ENCODE data around the gene CDH11.

Gene CDH11

DNA sequence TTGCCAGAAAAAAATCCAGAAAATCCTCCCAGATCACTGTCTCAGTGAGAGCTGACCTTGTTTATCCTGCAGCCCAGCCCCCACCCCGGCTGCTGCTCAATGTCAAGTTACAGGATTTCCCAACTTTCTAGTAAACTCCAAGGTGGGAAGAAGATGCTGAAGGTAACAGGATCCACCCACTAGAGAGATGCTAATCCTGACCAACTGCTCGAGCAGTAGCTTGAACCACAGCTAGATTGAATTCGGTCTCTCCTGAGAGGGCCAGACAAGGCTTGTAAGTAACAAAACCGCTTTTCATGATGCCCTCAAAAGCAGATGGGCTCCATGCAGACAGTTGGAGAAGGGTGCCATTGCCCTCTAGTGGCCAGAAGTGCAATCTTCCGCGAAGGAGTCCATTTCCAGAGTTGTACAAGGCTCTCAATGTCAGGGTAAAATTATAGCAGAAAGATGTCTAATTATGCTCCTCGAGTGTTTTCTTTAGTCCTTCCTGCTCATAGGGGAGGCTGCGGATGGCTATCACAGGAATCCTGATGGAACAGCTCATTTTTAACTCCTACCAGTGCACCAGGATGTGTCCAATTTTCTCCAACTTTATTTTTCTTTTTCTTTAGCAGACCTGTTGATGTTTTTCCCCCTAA, 3.9 kb downstream of the CDH11 start:
- peak in 1 of 2 donors; percentile 10 for DNase-seq (ENCODE audit: low read depth in 2 of 2)

DNA sequence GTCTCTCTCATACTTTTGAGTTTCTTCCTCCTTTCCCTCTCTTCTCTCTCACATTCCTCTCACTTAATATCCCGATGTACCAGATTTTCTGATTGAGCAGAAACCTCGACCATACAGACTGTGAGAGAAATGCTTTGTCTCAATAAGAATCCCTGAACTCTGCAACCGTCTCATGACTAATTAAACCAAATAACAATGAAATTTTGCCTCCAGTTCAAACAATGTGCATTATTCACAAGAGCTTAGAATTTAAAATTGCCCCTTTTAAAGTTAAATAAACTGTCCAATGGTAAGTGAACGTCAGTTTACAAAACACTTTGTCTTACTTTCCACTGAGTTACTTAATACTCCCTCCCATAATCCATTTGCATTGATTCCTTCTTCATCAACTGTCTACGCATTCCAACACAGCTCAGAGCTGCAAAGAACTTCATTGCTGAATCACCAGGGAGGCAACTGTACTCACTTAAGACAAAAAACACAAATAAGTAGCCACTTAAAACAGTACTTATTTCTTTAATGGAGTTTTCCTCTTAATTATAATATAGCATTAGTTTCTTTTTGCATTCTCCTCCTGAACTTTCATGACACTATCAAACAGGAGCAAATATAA, 4.9 kb downstream of the CDH11 start:
- no peak for DNase-seq (ENCODE audit: low read depth in 2 of 2)

DNA sequence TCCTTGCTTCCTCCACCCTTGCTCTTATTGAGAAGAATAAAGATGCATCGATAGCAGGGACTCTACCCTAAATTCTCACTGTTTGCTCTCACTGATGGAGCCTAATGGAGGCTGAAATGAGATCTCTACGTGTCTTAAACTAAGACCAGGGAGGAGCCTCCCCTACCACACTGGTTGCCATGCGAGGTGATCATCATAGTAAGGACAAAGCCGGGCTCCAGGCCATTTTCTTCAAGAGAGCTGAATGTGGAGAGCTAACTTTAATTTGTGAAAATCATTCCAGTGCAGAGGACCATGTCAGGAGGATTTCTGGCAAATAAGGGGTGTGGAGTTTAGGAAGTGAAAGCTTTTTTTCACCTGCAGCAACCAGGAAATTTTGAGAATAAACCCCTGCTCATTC, 5.6 kb downstream of the CDH11 start:
- DNase-seq (ENCODE audit: low read depth in 2 of 2): no peak

DNA sequence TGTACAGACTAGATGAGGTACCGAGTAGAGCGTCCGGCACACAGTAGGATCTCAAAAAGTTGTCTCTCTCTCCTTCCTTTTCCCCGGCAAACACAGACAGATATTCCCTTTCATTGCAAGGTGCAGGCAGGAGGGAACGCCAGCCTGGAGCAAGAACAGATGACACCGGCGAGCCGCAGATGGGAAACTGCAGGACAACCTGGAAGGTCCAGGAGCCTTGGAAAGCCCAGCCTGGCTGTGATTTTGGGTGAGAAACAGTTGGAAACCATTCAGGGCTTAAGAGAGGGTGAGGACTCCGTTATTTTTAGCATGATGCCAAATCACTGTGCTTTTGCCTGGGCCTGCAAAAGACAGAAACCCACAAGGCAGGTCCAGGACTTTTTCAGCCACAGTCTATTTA, 7.3 kb downstream of the CDH11 start:
- no peak for DNase-seq (ENCODE audit: low read depth in 2 of 2)

DNA sequence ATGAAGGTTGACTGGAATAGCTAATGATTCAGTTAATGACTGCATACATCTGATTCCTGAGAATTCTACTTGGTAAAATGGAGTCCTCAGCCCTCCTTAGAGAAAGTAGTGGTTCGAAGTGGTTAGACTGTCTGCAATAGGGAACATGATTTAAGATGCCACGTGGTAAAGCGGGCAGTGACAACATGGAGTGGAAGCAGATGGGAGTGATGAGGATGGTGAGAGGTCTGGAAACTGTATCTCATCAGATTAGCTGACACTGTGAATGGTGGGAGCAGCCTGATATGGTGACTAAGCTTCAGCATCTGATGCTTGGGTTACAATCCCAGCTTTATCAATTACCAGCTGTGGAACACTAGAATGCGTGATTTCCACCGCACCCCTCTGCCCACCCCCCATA, 8.4 kb downstream of the CDH11 start:
- no peak for DNase-seq (ENCODE audit: low read depth in 2 of 2)

DNA sequence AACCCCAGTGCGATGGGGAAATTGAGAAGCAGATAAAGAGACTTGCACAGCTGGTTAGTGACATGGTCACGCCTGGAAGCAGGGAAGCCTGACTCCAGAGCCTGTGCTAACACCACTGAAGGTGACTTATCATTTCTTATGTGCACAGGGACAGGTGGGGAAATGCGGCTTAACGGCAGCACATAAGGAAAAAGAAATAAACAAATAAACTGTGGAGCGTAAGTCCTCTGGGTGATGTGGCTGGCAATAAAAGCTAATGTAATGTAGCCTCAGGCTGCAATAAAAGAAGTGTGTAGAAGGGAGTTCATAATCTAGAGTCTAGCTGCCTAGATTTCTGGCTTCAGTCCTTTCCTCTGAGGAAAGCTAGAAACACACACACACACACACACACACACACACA, 10.6 kb downstream of the CDH11 start:
- no peak for DNase-seq (ENCODE audit: low read depth in 2 of 2)

DNA sequence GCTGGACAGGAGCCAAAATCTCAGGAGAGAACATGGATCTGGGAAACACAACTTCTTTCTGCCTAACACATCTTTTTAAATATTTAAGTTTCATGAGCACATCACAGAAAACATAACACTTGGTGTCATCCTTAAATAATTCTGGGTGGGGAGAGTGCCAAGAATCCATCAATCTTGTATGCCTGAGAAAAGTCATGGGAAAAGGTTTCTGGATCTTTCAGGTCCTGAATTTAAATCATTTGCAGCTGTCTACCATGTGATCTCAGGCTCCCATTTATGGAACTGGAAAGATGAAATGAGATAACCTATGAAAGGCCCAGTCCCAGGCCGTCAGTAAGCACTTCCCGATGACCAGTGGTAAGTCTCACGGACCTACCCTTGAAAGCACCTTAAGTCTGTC, 15.1 kb downstream of the CDH11 start:
- DNase-seq (ENCODE audit: low read depth in 2 of 2): no peak

DNA sequence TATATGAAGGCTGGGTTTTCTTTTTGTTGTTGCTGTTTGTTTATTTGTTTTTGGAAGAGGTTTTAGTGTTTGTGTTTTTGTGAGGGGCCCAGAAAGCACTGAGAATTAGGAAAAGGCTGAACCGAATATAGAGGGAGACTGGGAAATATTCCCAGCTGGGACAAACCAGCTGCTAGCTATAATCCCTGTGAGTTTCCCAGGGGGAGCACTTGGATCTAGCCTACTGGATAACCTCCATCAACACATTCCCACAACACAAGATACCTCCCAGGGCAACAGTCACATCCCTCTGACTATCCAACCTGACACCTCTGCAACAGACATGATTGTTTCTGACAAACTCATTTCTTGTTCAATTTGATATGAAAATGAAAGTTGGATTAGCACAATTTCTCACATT, 16.7 kb downstream of the CDH11 start:
- no peak for DNase-seq (ENCODE audit: low read depth in 2 of 2)

DNA sequence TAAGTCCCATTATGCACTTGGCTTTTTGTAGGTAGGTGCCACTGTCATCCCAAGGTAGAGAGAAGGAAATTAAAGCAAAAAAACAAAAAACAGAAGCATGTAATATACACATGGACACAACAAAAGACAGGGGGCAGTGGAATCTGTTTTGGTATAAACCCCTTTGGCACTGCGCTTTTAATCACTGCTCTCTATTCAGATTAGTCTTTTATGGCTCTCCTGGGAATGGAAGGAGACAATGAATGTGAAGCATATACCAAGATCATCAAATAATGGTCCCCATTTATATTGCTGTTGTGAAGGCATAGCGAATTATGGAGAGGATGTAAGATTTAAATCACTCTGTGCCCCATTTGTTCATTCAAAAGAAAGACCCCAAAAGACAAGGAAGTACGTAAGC, 17.4 kb downstream of the CDH11 start:
- DNase-seq (ENCODE audit: low read depth in 2 of 2): no peak

DNA sequence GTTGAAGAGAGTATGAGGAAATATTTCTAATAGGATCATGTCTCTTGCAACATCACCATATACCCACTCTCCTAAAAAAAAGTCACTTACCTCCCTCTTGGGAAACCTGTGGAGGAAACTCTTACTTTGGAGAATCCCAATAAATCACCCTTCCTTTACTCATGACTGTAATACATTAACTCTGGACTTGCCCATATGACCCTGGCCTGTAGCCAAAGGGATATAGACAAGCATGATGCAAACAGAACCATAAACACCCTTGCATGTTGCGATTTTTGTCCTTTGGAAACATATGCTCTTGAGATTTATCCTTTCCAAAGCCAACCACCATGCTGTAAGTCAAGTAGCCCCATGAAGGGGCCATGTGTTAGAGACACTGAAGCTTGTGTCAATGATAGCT, 19.5 kb downstream of the CDH11 start:
- no peak for DNase-seq (ENCODE audit: low read depth in 2 of 2)

DNA sequence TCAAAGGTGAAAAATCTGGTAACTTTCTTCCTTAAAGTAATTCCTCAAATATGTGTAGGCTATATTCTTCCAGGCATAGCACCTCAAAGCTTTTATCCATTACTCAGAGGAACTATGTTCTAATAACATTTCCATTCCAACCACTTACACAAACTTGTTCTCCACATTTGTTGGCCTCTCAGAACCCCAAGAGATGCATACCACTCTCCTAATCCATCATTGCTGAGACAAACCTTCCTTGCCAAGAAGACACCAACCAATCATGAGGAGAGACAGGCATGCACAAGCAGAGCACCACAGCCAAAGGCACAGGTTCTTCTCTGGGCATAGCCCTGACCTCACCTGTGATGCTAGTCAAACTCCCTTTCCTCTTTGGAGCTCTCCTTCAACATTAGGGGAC, 20.9 kb downstream of the CDH11 start:
- DNase-seq (ENCODE audit: low read depth in 2 of 2): no peak

DNA sequence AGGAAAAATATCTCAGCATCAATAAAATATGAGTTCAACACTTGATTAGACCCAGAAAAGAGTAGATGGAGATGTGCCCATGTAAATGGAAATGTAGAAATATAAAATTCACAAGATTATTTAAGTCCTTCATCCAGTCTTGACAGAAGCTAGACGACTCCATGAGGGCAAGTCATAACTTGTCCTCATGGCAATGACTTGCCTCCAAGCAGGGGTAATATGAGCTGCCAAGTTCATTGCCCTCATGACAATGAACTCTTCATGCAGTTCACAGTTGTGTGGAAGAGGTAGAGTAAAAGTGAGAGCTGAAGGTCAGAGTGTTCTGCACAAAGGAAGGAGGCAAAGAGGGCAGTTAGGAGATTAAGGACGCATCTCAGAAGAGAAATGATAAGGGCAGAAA, 22.3 kb downstream of the CDH11 start:
- no peak for DNase-seq (ENCODE audit: low read depth in 2 of 2)

DNA sequence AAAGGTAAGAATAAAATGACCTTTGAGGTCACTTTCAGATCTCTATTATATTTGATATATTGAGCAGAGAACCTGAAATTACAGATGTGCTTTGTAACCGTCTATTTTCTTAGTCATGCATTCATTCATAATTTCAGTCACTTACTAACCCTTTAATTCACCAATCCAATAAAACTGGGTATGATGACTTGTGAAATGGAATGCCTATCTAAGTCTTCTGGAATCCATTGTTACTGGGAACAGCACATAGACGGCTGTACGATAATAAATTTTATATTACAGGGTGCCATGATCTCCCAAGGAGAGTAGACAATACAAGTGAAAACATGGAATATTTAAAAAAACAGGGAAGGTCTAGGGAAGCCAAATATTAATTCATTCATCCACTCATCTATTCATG, 22.9 kb downstream of the CDH11 start:
- no peak for DNase-seq (ENCODE audit: low read depth in 2 of 2)

DNA sequence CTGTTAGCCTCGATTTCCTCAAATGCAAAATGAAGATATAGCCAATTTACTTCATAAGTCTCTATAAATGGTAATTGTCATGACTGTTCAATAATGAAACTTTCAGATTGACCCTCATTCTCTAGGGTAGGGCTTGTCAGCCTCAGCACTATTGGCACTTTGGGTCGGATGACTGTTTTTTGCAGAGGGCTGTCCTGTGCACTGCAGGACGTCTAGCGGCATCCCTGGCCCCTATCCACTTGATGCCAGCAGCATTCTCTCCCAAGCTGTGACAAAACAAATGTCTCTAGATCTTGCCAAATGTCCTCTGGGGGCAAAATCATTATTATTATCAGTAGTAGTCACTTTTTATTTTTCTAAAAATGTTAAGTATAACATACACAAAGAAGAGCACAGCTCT, 24.6 kb downstream of the CDH11 start:
- DNase-seq (ENCODE audit: low read depth in 2 of 2): no peak

DNA sequence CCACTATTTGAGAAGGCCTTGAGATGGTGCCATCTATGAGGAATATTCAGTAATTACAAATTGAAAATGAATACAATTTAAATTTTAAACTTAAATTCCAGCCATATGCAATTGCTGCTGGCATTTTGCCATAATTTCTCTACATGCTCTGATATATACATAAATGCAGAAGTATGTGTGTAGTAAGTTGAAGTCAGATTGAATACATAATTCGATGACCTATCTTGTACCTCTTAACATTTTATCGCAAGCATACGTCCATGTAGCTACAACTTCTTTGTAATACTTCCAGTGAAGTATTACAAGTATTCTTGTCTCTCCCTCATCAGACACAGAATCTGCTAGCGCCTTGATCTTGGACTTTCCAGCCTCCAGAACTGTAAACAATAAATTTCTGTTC, 26.0 kb downstream of the CDH11 start:
- no peak for DNase-seq (ENCODE audit: low read depth in 2 of 2)

DNA sequence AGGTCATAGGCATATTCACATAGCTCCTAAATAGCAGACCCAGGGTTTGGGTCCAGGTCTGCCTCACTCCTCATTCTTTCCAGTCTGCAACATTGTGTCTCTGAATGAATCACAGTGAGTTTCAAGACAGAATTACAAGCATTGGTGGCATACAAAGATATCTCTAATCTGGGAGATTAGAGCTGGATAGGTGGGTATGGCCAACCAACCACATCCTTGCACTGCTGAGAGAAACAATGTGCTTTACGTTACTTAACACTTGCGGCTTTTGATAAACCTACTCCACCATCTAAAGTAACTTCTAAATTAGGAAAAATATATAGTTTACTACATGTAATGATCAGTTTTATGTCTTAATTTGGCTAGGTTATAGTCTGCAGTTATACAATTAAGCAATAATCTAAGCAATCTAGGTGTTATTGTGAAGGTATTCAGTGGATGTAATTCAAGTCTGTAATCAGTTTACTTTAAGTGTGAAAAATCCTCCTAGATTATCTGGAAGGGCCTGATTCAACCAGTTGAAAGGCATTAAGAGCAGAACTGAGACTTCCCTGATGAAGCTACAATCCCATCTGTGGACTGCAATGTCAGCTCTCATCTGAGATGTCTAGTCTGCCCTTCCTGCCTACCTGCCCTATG, 26.7 kb downstream of the CDH11 start:
- no peak for DNase-seq (ENCODE audit: low read depth in 2 of 2)

DNA sequence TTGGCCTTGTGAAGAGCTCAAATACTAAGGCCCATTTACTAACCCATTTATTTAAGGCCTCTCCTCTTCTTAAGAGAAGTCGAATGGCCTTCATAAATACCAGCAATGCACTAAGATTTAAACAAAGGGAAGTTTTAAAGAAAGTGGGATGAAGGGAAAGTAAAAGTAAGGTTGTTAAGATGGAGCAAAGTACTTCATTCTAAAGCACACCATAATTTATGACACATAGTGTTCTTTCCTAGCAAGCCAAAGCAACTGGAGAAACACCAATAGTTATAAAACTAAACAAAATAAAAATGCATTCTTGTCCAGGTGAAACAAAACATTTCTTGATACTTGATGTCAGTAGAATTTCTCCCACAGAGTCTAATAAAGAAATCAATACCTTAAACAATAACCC, 27.9 kb downstream of the CDH11 start:
- no peak for DNase-seq (ENCODE audit: low read depth in 2 of 2)

DNA sequence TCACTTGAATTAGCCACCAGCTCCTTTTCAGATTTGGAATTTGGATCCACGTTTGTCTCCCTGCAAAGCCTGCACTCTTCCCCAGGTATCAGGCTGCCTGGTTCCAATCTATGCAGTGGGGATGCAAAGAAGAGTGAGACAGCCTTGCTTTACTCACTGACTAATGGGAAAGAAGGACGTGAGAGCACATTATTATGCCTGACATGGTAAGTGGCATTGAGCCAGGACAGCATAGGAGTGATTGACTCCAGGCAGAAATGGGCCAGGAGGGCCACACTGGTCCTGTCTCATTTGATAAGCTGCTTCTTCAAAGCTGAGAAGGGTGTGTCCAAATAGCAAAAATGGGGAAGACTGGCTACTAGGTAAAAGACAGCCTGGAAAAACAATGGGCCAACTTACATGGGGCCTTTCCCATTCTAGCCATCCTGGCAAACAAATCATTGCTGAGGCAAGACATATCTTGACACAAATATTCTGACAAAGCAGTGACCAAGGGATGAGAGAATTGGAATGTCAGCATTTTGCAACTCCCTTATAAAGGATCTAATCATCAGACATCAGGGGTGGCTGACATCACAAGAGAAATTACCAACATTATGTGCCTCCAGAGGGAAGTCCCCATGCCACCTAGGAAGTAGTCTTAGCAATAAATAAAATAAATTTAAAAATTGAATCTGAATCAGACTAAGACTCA, 38.6 kb downstream of the CDH11 start:
- no peak for DNase-seq (ENCODE audit: low read depth in 2 of 2)

DNA sequence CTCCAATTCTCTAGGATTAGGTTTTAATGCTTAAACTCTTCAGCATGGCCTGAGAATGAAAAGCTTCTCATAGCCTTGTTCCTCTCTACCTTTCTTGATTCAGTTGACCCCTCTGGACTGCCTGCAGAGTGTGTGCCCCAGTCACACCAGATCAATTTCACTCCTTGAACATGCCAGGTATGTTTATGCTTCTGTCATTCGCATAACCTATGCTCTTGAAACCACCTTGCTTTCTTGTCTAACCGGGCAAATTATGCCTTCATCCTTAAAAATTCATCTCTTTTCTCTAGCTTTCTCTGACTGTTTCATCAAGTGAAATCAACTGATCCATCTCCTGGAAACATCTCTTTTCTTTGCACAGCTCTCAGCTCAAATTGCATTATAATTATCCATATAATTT, 42.3 kb downstream of the CDH11 start:
- no peak for DNase-seq (ENCODE audit: low read depth in 2 of 2)

DNA sequence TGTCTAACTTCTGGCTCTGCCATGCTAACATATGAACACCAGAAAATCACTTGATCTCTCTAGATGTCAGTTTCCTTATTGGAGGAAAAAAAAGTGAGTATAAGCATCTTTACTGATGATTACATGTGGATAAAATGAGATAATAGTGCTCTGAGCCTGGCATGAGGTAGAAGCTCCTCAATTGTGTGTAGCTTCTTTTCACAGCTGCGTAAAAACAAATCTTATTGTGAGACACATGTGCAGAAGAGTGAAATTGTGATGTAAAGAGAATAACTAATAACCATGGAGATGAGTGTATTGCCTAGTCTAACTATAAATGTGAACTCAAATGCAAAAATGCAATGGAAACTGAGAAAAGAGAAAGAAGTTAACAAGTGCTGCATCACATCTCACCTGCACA, 44.7 kb downstream of the CDH11 start:
- no peak for DNase-seq (ENCODE audit: low read depth in 2 of 2)

DNA sequence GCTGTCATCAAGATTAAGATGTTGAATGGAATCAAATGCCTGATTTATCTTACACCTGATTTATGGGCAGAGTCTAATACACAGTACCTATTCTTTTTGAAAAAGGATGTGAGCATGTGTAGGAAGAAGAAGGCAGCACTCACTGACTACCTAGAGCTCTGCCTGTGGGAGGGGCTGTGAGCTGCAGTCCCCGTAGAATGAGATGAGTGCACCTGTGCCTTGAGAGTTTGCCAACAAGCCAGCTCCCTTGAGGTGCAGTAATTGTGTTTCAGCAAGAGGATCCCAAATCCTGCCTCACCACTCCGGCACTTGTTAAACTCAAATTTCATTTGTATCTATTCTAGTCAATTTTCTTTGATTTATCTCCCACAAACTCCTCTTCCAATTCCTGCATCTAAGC, 46.0 kb downstream of the CDH11 start:
- no peak for DNase-seq (ENCODE audit: low read depth in 2 of 2)

DNA sequence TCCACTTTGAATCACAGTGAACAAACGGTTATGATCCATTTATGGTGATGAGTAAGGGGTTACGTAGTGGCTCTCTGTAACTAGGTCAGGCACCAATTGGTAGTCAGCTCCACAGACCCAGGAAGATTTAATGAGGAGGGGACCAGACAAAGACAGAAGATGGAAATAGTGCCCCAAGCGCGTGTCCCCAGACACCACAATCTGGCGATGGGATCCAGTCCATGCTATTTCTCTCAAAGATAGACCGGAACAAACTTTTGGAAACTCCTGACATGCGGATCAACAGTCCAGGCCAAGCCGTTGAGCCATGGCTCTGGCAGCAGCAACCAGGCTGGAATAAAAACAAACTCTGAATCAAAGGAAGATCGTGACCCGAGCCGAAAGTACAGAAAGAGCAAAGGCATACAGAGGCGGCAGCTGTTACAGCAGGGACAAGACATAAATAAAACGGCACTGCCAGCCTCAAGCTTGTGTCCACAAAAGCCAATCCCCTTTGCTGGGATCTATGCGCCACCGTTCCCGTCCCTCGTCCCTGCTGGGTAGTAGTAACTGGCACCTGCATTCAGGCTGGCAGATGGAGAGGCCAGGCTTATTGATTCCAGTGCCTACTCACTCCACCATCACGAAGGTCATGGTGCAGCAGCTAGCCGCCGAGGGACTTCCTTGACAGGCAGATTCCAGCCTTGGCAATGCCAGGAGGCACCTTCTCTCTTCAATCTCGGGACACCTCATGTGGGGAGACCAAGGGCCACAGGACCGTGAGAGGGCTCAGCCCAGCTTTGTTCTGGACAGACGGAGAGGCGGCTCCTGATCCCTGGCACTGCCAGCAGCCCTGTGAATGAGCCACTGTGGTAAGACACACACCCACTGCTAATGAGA, 50.2 kb downstream of the CDH11 start:
- DNase-seq (ENCODE audit: low read depth in 2 of 2): no peak
